Retinal pigment epithelial cell (primary cell): Measurements from ENCODE around the gene TRUB1.

Experiments
- DNase-seq: peaks from one replicate; pipeline ENCODE4 v3.0.0-alpha.2; 2010; ENCODE audit warnings: low read depth
- H3K4me3 ChIP-seq: 2 replicates; pipeline ENCODE4 v1.5.1; 2011; ENCODE audit warnings: mild to moderate bottlenecking, low read length, control low read depth, moderate library complexity
- CTCF ChIP-seq: conservative IDR thresholded peaks from 2 replicates; pipeline ENCODE4 v1.5.1; 2011; ENCODE audit warnings: low read depth, low read length, control low read depth, inconsistent platforms

Gene TRUB1

GRCh38 chr10:114902151-114902550 is 35.8 kb upstream of the TRUB1 start:
- no peak for DNase-seq
- no peak overlapping the region for H3K4me3 ChIP-seq

GRCh38 chr10:114905450-114905849 is 32.5 kb upstream of the TRUB1 start:
- DNase-seq, result no peak
- H3K4me3 ChIP-seq, result no peak overlapping the region
- no peak for TF ChIP-seq CTCF

More at GRCh38 chr10:114902151-114902550, 35.8 kb upstream of the TRUB1 start:
- TF ChIP-seq CTCF, result no peak

- H3K4me3 ChIP-seq, result no peak overlapping the region
- TF ChIP-seq CTCF, result no peak
- DNase-seq, result no peak
Measured at GRCh38 chr10:114906981-114907380, 31.0 kb upstream of the TRUB1 start.

GRCh38 chr10:114908896-114909295 is 29.1 kb upstream of the TRUB1 start:
- no peak overlapping the region for H3K4me3 ChIP-seq
- no peak for DNase-seq
- TF ChIP-seq CTCF, result no peak

GRCh38 chr10:114911052-114911711 is 26.8 kb upstream of the TRUB1 start:
- no peak for DNase-seq
- no peak overlapping the region for H3K4me3 ChIP-seq
- no peak for TF ChIP-seq CTCF

- no peak for DNase-seq
- TF ChIP-seq CTCF, result no peak
- no peak overlapping the region for H3K4me3 ChIP-seq
Measured at GRCh38 chr10:114911801-114912469, 26.1 kb upstream of the TRUB1 start.

GRCh38 chr10:114912470-114912859 is 25.5 kb upstream of the TRUB1 start:
- DNase-seq, result no peak
- no peak overlapping the region for H3K4me3 ChIP-seq
- no peak for TF ChIP-seq CTCF
